Measurements from ENCODE around the gene ORM1. TPM values are rescaled to one million over a fixed set of nuclear protein-coding genes. Genes with fewer than 3 reads are reported as not detected.
A peak's percentile ranks its signal among the peaks of the same experiment; 100 is the strongest.

Gene ORM1
- total RNA-seq, 2 experiments from 2014 or later = not detected

GRCh38 chr9:114366334-114367128 is 43.6 kb downstream of the ORM1 start:
- Mint-ChIP-seq H3K27me3 (ENCODE audit: low read depth) (no peaks in the 10 kb centered on the region), H3K36me3 (ENCODE audit: low read depth) (peaks cover 94% of the 10 kb centered on the region), H3K4me1 (ENCODE audit: low read depth) (peaks cover 92% of the 10 kb centered on the region), H3K4me3 (peak overlapping the region; percentile 29), H3K27ac (peak overlapping the region; percentile 88), H3K9me3 (ENCODE audit: insufficient read depth) (no peaks in the 10 kb centered on the region)
- DNase-seq (peak; percentile 59), ATAC-seq (peak; percentile 38)
- ChIA-PET POLR2A (interaction anchor here (1.5 to 15.0 kb wide), 3 partner anchors 13 to 20 kb away, joined by 7 to 407 read pairs (median 7); partner anchors contain the start of gene AKNA), CTCF (interaction anchor here (1.3 to 7.6 kb wide), 4 partner anchors 13 to 27 kb away, joined by 3 to 116 read pairs (median 8); partner anchors contain the start of gene AKNA)

GRCh38 chr9:114367366-114367765 is 44.5 kb downstream of the ORM1 start:
- POLR2A ChIA-PET = interaction anchor here (1.1 to 15.0 kb wide), 5 partner anchors 10 to 19 kb away, joined by 3 to 407 read pairs (median 7); partner anchors contain the start of gene AKNA
- Mint-ChIP-seq H3K27ac (peak overlapping the region; percentile 88), H3K27me3 (ENCODE audit: low read depth) (no peaks in the 10 kb centered on the region), H3K4me3 (peak overlapping the region; percentile 29), H3K9me3 (ENCODE audit: insufficient read depth) (no peaks in the 10 kb centered on the region), H3K36me3 (ENCODE audit: low read depth) (peaks cover 93% of the 10 kb centered on the region), H3K4me1 (ENCODE audit: low read depth) (peaks cover 93% of the 10 kb centered on the region)
- ATAC-seq (no peak), DNase-seq (no peak)
- CTCF ChIA-PET = interaction anchor here (0.9 to 7.6 kb wide), 6 partner anchors 12 to 30 kb away, joined by 3 to 116 read pairs (median 5); partner anchors contain the start of gene AKNA

GRCh38 chr9:114367772-114368569 is 45.1 kb downstream of the ORM1 start:
- Mint-ChIP-seq H3K27me3 (ENCODE audit: low read depth) (no peaks in the 10 kb centered on the region), H3K4me3 (peak overlapping the region; percentile 29), H3K9me3 (ENCODE audit: insufficient read depth) (no peaks in the 10 kb centered on the region), H3K4me1 (ENCODE audit: low read depth) (peaks cover 95% of the 10 kb centered on the region), H3K27ac (peak overlapping the region; percentile 88), H3K36me3 (ENCODE audit: low read depth) (peaks cover 93% of the 10 kb centered on the region)
- DNase-seq = no peak
- ChIA-PET POLR2A (interaction anchor here (1.0 to 15.0 kb wide), 7 partner anchors 10 to 28 kb away, joined by 3 to 407 read pairs (median 5); partner anchors contain the start of gene AKNA), CTCF (interaction anchor here (0.7 to 7.6 kb wide), 7 partner anchors 11 to 29 kb away, joined by 3 to 116 read pairs (median 4); partner anchors contain the start of gene AKNA)
- no peak for ATAC-seq

GRCh38 chr9:114369216-114370130 is 46.6 kb downstream of the ORM1 start:
- ChIA-PET CTCF (interaction anchor here (0.7 to 7.6 kb wide), 6 partner anchors 9 to 30 kb away, joined by 3 to 116 read pairs (median 6); partner anchors contain the start of gene AKNA), POLR2A (interaction anchor here (0.7 to 15.0 kb wide), 2 partner anchors 17 to 116 kb away, joined by 3 to 407 read pairs; partner anchors contain the start of gene AKNA)
- no peaks in the 10 kb centered on the region for H3K27me3 Mint-ChIP-seq (ENCODE audit: low read depth)
- H3K27ac Mint-ChIP-seq = peak overlapping the region; percentile 84
- H3K4me1 Mint-ChIP-seq (ENCODE audit: low read depth) = peaks cover 94% of the 10 kb centered on the region
- no peak overlapping the region for H3K4me3 Mint-ChIP-seq
- H3K9me3 Mint-ChIP-seq (ENCODE audit: insufficient read depth) = no peaks in the 10 kb centered on the region
- H3K36me3 Mint-ChIP-seq (ENCODE audit: low read depth) = peaks cover 92% of the 10 kb centered on the region
- DNase-seq (no peak), ATAC-seq (no peak)

- DNase-seq (no peak), ATAC-seq (no peak)
- ChIA-PET CTCF (interaction anchor here (1.6 to 4.9 kb wide), 4 partner anchors 16 to 20 kb away, joined by 4 to 83 read pairs (median 7); partner anchors contain the start of gene AKNA), POLR2A (interaction anchor here (1.4 to 15.0 kb wide), 3 partner anchors 9 to 16 kb away, joined by 3 to 407 read pairs (median 7); partner anchors contain the start of gene AKNA)
- Mint-ChIP-seq H3K4me3 (peak overlapping the region; percentile 75), H3K4me1 (ENCODE audit: low read depth) (peaks cover 95% of the 10 kb centered on the region), H3K27ac (peak overlapping the region; percentile 84), H3K36me3 (ENCODE audit: low read depth) (peaks cover 93% of the 10 kb centered on the region), H3K27me3 (ENCODE audit: low read depth) (no peaks in the 10 kb centered on the region), H3K9me3 (ENCODE audit: insufficient read depth) (no peaks in the 10 kb centered on the region)
These were observed 47.5 kb downstream of the ORM1 start for GRCh38 chr9:114370251-114370967.

GRCh38 chr9:114370968-114371320 is 48.0 kb downstream of the ORM1 start:
- H3K4me1 Mint-ChIP-seq (ENCODE audit: low read depth) = peaks cover 95% of the 10 kb centered on the region
- POLR2A ChIA-PET = interaction anchor here (1.4 to 15.0 kb wide), 3 partner anchors 9 to 15 kb away, joined by 3 to 407 read pairs (median 7); partner anchors contain the start of gene AKNA
- H3K36me3 Mint-ChIP-seq (ENCODE audit: low read depth) = peaks cover 93% of the 10 kb centered on the region
- no peak for ATAC-seq
- H3K27me3 Mint-ChIP-seq (ENCODE audit: low read depth) = no peaks in the 10 kb centered on the region
- no peaks in the 10 kb centered on the region for H3K9me3 Mint-ChIP-seq (ENCODE audit: insufficient read depth)
- CTCF ChIA-PET = interaction anchor here (1.6 to 4.9 kb wide), 4 partner anchors 15 to 21 kb away, joined by 4 to 83 read pairs (median 7); partner anchors contain the start of gene AKNA
- H3K4me3 Mint-ChIP-seq = peak overlapping the region; percentile 75
- H3K27ac Mint-ChIP-seq = peak overlapping the region; percentile 84
- no peak for DNase-seq

GRCh38 chr9:114371343-114371944 is 48.5 kb downstream of the ORM1 start:
- peaks cover 91% of the 10 kb centered on the region for H3K36me3 Mint-ChIP-seq (ENCODE audit: low read depth)
- ChIA-PET CTCF (interaction anchor here (1.6 to 4.9 kb wide), 4 partner anchors 15 to 21 kb away, joined by 4 to 83 read pairs (median 7); partner anchors contain the start of gene AKNA), POLR2A (interaction anchor here (1.0 to 15.0 kb wide), 4 partner anchors 10 to 25 kb away, joined by 3 to 407 read pairs (median 6); partner anchors contain the start of gene AKNA)

GRCh38 chr9:114371973-114372917 is 49.3 kb downstream of the ORM1 start:
- POLR2A ChIA-PET = interaction anchor here (0.9 to 15.0 kb wide), 5 partner anchors 9 to 26 kb away, joined by 3 to 407 read pairs (median 4); partner anchors contain the start of gene AKNA
- peak overlapping the region; percentile 84 for H3K27ac Mint-ChIP-seq
- DNase-seq (peak; percentile 75), ATAC-seq (peak; percentile 59)
- peak overlapping the region; percentile 75 for H3K4me3 Mint-ChIP-seq
- H3K36me3 Mint-ChIP-seq (ENCODE audit: low read depth) = peaks cover 91% of the 10 kb centered on the region
- peaks cover 93% of the 10 kb centered on the region for H3K4me1 Mint-ChIP-seq (ENCODE audit: low read depth)
- CTCF ChIA-PET = interaction anchor here (0.9 to 4.9 kb wide), 5 partner anchors 14 to 33 kb away, joined by 3 to 83 read pairs (median 6); partner anchors contain the start of gene AKNA
- H3K27me3 Mint-ChIP-seq (ENCODE audit: low read depth) = no peaks in the 10 kb centered on the region
- no peaks in the 10 kb centered on the region for H3K9me3 Mint-ChIP-seq (ENCODE audit: insufficient read depth)

More at GRCh38 chr9:114371343-114371944, 48.5 kb downstream of the ORM1 start:
- peaks cover 93% of the 10 kb centered on the region for H3K4me1 Mint-ChIP-seq (ENCODE audit: low read depth)
- no peaks in the 10 kb centered on the region for H3K9me3 Mint-ChIP-seq (ENCODE audit: insufficient read depth)
- peak overlapping the region; percentile 84 for H3K27ac Mint-ChIP-seq
- no peak for DNase-seq
- H3K4me3 Mint-ChIP-seq = peak overlapping the region; percentile 75
- no peaks in the 10 kb centered on the region for H3K27me3 Mint-ChIP-seq (ENCODE audit: low read depth)
- ATAC-seq = peak; percentile 1

Measured in activated CD8-positive, alpha-beta T cell treated with anti-CD3 and anti-CD28 coated beads, Interleukin-2, amount 10 ng/mL, durations not matched to agents 7 days and 5 days (primary cell).